Measurements from ENCODE around the gene RPL10A. TPM values are rescaled to one million over a fixed set of nuclear protein-coding genes. Genes with fewer than 3 reads are reported as not detected.

The RPL10A gene
- total RNA-seq, 1 experiment from 2014 or later: 1,082 TPM

GRCh38 chr6:35488517-35488862 is 20.3 kb downstream of the RPL10A start:
- peaks cover 69% of the 10 kb centered on the region for H3K4me1 Mint-ChIP-seq (ENCODE audit: low read depth, unreplicated experiment)
- peaks cover 83% of the 10 kb centered on the region for H3K4me1 ChIP-seq

GRCh38 chr6:35489066-35489465 is 20.9 kb downstream of the RPL10A start:
- Mint-ChIP-seq H3K9me3 (ENCODE audit: unreplicated experiment) (no peaks in the 10 kb centered on the region), H3K4me1 (ENCODE audit: low read depth, unreplicated experiment) (peaks cover 68% of the 10 kb centered on the region), H3K4me3 (ENCODE audit: unreplicated experiment) (no peak overlapping the region), H3K27me3 (ENCODE audit: insufficient read depth, unreplicated experiment) (no peaks in the 10 kb centered on the region), H3K27ac (ENCODE audit: unreplicated experiment) (no peak overlapping the region), H3K36me3 (ENCODE audit: insufficient read depth, unreplicated experiment) (peaks cover 37% of the 10 kb centered on the region)
- no TSS peak for BruUV-seq (replicated peaks)
- ChIA-PET CTCF (no interaction called here), POLR2A (no interaction called here)
- H3K27me3 ChIP-seq (replicated peaks; ENCODE audit: control insufficient read depth, insufficient read depth, low read length): no peaks in the 10 kb centered on the region
- peaks cover 3% of the 10 kb centered on the region; the same call in 1 of the 2 replicates for H3K36me3 ChIP-seq (ENCODE audit: control insufficient read depth, insufficient read depth, low read length)
- no peak overlapping the region for H3K4me3 ChIP-seq (ENCODE audit: low read depth, low read length)
- no peaks in the 10 kb centered on the region for H3K9me3 ChIP-seq
- H3K4me1 ChIP-seq: peaks cover 88% of the 10 kb centered on the region
- no peak for TF ChIP-seq CTCF (IDR thresholded peaks at IDR 0.05; ENCODE audit: insufficient read depth in 1 of 2, low read depth in 1 of 2, low read length in 1 of 2, severe bottlenecking in 1 of 2, unreplicated experiment in 1 of 2)
- intact Hi-C loops (cut with micrococcal nuclease; ENCODE audit: unreplicated experiment): no loop called here
- DNase-seq: no peak

More at GRCh38 chr6:35488517-35488862, 20.3 kb downstream of the RPL10A start:
- H3K36me3 Mint-ChIP-seq (ENCODE audit: insufficient read depth, unreplicated experiment): peaks cover 43% of the 10 kb centered on the region
- ChIA-PET POLR2A (no interaction called here), CTCF (no interaction called here)
- H3K9me3 Mint-ChIP-seq (ENCODE audit: unreplicated experiment): no peaks in the 10 kb centered on the region
- Histone ChIP-seq H3K4me3 (ENCODE audit: low read depth, low read length) (no peak overlapping the region), H3K27me3 (replicated peaks; ENCODE audit: control insufficient read depth, insufficient read depth, low read length) (no peaks in the 10 kb centered on the region), H3K9me3 (no peaks in the 10 kb centered on the region), H3K36me3 (ENCODE audit: control insufficient read depth, insufficient read depth, low read length) (peaks cover 4% of the 10 kb centered on the region; the same call in 1 of the 2 replicates)
- TF ChIP-seq CTCF (IDR thresholded peaks at IDR 0.05; ENCODE audit: insufficient read depth in 1 of 2, low read depth in 1 of 2, low read length in 1 of 2, severe bottlenecking in 1 of 2, unreplicated experiment in 1 of 2): no peak
- no TSS peak for BruUV-seq (replicated peaks)
- H3K4me3 Mint-ChIP-seq (ENCODE audit: unreplicated experiment): no peak overlapping the region
- no peaks in the 10 kb centered on the region for H3K27me3 Mint-ChIP-seq (ENCODE audit: insufficient read depth, unreplicated experiment)
- no peak for DNase-seq
- intact Hi-C loops (cut with micrococcal nuclease; ENCODE audit: unreplicated experiment): no loop called here
- peak overlapping the region; percentile 78 for H3K27ac Mint-ChIP-seq (ENCODE audit: unreplicated experiment)

- Mint-ChIP-seq H3K9me3 (ENCODE audit: unreplicated experiment) (no peaks in the 10 kb centered on the region), H3K36me3 (ENCODE audit: insufficient read depth, unreplicated experiment) (peaks cover 29% of the 10 kb centered on the region), H3K4me3 (ENCODE audit: unreplicated experiment) (peak overlapping the region; percentile 58), H3K27ac (ENCODE audit: unreplicated experiment) (peak overlapping the region; percentile 81), H3K4me1 (ENCODE audit: low read depth, unreplicated experiment) (peaks cover 60% of the 10 kb centered on the region), H3K27me3 (ENCODE audit: insufficient read depth, unreplicated experiment) (no peaks in the 10 kb centered on the region)
- DNase-seq: no peak
- H3K27me3 ChIP-seq (replicated peaks; ENCODE audit: control insufficient read depth, insufficient read depth, low read length): no peaks in the 10 kb centered on the region
- H3K4me1 ChIP-seq: peaks cover 92% of the 10 kb centered on the region
- BruUV-seq (replicated peaks): no TSS peak
- TF ChIP-seq CTCF (IDR thresholded peaks at IDR 0.05; ENCODE audit: insufficient read depth in 1 of 2, low read depth in 1 of 2, low read length in 1 of 2, severe bottlenecking in 1 of 2, unreplicated experiment in 1 of 2): no peak
- CTCF ChIA-PET: no interaction called here
- no peaks in the 10 kb centered on the region for H3K9me3 ChIP-seq
- intact Hi-C loops (cut with micrococcal nuclease; ENCODE audit: unreplicated experiment): no loop called here
- POLR2A ChIA-PET: no interaction called here
- no peak overlapping the region for H3K4me3 ChIP-seq (ENCODE audit: low read depth, low read length)
- no peaks in the 10 kb centered on the region for H3K36me3 ChIP-seq (ENCODE audit: control insufficient read depth, insufficient read depth, low read length)
Observed at GRCh38 chr6:35489995-35490791, 22.0 kb downstream of the RPL10A start.

Data from Caco-2 (cell line).